ENCODE results near the gene EP400.
A peak's percentile ranks its signal among the peaks of the same experiment; 100 is the strongest.
"Not testable (repeated sequence)": the region's sequence is repeated elsewhere in the genome, so short reads cannot be mapped to it uniquely, and the experiment has no call there.

EP400 gene

DNA sequence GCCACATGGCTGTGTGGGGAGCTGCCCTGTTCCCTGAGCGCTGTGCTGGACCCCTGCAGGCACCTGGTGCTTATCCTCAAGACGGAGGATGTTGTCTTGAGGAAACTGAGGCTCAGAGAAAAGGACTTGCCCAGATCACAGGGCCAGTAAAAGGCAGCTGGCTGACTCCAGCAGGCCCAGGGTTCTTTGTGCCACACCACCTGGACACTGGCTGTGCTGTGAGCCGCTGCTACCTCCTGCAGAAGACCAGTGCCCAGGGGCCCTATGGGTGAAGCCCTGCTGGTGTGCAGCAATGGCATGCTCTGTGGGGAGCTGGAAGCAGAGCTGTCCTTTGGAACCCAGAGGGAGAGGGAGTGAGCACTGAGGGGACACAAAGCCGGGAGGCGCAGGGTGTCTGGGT is 118.5 kb downstream of the EP400 start:
- no peak for DNase-seq (ENCODE audit: low spot score)

DNA sequence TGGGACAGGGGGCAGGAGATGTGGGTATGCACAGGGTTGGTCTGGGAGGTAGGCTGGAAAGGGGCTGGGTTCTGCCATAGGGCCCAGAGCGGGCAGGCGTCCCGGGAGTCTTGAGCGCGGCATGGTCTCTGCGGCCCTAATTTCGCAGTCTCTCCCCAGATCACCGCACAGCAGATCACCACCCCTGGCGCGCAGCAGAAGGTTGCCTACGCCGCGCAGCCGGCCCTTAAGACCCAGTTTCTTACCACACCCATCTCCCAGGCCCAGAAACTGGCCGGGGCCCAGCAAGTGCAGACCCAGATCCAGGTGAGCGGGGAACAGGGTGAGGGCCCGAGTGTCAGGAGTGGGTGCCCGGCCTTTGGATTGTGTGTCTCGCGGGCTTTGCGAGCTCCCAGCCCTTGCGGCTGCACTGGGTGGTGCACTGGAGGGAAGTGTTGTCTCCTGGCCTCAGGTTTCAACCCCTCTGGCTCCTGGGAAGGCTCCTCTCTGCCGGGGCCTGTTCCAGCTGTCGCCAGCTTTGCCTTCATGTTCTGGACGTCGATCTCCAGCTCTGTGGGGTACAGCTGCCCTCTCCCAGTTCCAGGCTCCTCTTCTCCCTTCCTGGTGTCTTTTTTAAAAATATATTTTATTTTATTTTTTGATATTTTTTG is 119.7 kb downstream of the EP400 start:
- DNase-seq (ENCODE audit: low spot score): no peak

DNA sequence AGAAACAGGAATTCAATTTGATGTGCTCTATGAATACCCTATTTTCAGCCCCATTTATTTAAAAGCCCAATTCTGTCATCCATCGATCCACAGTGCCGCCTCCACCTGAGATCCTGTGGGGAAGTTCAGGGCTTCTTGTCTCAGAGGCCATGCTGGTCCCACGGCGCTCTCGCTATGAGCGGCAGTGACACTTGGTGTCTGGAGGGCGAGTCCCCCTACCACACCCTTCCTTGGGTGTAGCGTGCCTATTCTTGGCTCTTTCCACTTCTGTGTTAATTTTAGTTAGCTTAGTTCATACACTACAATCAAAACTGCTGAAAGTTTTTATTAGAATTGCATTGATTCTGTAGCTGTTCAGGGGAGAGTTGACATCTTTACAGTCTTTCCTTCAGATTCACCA is 120.6 kb downstream of the EP400 start:
- no peak for DNase-seq (ENCODE audit: low spot score)

GRCh38 chr12:132071040-132071810 is 121.5 kb downstream of the EP400 start:
- DNase-seq (ENCODE audit: low spot score): no peak

GRCh38 chr12:132071830-132072384 is 122.2 kb downstream of the EP400 start:
- DNase-seq (ENCODE audit: low spot score): peak; percentile 31

- no peak for DNase-seq (ENCODE audit: low spot score)
These were observed 124.5 kb downstream of the EP400 start for GRCh38 chr12:132074216-132074615.

DNA sequence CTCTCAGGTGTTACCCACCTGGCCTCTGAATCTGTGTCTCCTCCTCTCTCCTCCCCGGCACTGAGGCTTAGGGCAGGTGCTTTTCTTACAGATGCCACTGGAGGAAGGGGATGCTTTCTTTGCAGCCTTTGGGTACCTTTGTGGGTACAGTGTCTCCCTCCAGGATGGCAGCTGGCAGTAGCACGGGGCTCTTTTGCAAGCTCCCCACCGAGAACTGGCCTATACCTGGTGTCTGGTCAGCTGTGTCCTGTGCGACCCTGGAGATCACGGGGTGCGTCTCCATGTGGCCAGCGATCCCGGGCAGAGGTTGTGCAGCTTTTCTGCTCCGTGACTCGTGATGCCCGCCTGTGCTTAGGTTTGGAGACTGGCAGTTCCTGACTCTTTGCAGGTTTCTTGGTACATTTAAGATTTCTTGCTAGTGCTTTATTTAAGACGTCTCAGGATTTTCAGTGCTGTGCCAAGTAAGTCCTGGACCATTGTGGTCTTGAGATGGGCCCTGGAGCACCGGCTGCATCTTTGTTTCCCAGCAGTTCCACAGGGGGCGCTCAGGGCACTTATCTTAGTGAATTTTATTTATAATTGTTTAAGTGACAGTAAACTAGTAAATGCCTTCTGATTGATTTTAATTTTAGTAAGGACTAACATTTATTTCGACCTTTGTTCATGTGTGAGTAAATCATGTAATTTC is 125.4 kb downstream of the EP400 start:
- DNase-seq (ENCODE audit: low spot score): no peak

DNA sequence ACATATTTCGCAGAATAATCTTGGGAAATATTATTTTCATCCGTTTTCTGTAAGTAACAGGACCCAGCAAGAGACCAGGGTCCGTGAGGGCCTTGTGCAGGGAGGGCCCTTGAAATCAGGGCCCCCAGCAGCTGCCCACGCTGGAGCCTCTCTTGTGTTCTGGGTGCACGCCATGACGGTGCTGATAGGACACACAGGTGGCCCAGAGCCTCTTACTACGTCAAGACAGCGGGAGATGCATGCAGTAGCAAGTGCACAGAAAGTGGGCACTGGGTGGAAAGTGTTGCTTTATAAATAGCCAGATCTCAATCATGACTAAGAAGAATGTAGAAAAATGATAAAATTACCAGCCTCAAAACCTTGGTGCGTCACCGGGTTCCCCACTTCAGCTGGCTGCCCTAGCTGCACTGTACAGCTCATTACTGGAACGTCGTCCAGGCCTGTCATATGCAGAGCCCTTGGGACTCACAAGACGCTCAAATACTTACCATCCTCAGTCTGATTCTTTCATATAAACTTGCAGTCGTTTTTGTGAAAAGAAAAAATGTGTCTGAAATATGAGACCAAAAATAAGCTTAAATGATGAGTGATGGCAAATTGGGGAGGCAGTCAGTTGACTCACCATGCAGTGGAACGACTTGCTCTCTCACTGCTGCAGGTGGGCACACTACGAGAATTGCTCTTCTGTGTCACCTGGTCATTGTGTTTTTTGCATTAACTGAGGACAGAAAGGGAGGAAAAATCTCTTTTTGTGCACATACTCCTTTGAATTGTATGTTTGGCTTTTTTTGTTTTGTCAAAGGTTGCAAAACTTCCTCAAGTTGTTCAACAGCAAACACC is 126.2 kb downstream of the EP400 start:
- DNase-seq (ENCODE audit: low spot score): no peak

DNA sequence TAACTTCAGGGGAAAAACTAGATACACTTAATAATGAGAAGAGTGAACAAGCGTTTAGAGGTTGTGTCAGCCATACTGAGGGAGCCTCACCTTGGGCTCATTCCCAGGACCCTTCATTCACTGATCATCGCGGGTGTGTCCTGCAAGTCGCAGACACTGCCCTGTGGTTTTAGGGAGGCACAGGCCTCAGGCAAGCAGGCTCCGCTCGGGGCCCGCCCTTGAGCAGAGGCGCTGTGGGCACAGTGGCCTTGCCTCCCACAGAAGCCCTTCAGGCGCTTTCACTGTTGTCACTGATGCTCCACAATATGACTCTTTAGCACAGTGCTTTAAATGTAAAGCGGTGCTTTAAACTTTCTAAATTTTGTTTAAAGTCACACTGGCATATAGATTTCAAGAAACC is 127.0 kb downstream of the EP400 start:
- DNase-seq (ENCODE audit: low spot score): no peak

- no peak for DNase-seq (ENCODE audit: low spot score)
These were observed 127.8 kb downstream of the EP400 start for GRCh38 chr12:132077322-132078100.

DNA sequence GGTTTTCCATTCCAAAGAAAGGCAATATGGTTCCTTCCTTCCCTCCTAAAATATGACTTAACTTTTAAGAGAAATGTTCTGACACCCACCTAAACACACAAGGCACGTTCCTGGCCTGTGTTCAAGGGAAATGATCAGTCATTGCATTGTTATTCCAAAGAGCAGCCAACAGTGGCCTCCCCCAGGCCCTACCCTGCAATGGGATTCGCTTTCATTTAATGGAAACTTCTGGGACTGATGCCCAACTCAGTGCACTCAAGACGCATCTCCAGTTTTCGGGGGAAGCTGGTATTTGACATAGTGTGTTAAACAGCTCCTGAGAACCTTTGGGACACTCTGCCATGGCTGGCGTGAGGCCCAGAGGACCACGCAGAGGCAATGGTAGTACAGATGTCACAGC is 128.4 kb downstream of the EP400 start:
- DNase-seq (ENCODE audit: low spot score): no peak

GRCh38 chr12:132079200-132079599 is 129.5 kb downstream of the EP400 start:
- no peak for DNase-seq (ENCODE audit: low spot score)

DNA sequence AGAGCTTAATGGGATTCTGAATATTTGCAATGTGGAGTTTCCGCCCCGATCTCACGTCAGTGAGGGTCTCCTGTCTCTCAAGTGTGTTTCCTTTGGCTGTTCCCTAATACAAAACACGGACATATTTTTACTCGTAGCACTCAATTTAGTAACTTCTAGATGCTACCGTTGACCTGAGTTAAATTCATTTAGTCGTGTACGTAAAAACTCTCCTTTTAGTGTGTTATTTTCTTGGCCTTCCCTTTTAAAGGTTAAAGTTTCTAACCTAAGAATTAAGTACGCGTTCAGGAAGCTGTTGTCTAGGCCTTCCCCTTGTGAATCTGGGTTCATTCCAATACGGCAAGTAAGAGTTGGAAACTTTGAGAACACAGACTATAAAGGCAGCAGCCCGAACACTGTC is 130.0 kb downstream of the EP400 start:
- DNase-seq (ENCODE audit: low spot score): no peak

GRCh38 chr12:132080515-132080914 is 130.8 kb downstream of the EP400 start:
- DNase-seq (ENCODE audit: low spot score): not testable (repeated sequence)

- no peak for DNase-seq (ENCODE audit: low spot score)
These were observed 131.7 kb downstream of the EP400 start for GRCh38 chr12:132081423-132081822.

- no peak for DNase-seq (ENCODE audit: low spot score)
These were observed 133.8 kb downstream of the EP400 start for GRCh38 chr12:132083614-132083940.

GRCh38 chr12:132083941-132084620 is 134.3 kb downstream of the EP400 start:
- peak; percentile 97 for DNase-seq (ENCODE audit: low spot score)

DNA sequence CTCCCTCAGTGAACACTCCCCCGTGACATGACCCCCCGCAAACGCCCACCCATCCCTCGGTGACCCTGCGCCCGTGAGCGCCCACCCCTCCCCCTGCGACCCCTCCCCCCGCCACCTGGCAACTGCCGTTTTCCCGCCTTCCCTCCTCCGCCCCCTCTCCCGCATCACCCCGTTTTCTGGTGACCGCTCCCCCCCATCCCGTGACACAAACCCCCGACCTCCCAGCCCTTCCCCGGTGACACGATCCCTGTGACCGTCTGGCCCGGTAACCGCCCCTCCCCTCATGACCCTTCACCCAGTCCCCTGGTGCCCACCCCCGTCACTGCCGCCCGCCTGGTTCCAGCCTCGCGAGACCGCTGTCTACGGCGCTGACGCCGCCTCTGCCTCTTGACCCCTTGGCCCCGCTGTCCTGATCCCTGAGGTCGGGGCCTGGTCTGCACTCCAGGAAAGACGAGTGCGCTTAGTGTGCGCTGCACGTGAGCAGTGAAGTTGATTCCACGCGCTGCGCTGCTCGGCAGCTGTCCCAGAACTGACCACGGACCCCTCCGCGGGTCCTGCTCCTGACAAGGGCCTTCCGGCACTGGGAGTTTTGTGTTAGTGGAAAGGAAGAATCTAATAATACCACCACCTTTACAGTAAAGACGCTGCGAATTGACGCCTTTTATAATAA is 135.0 kb downstream of the EP400 start:
- DNase-seq (ENCODE audit: low spot score): peak; percentile 26

- no peak for DNase-seq (ENCODE audit: low spot score)
These were observed 135.5 kb downstream of the EP400 start for GRCh38 chr12:132085291-132085635.

DNA sequence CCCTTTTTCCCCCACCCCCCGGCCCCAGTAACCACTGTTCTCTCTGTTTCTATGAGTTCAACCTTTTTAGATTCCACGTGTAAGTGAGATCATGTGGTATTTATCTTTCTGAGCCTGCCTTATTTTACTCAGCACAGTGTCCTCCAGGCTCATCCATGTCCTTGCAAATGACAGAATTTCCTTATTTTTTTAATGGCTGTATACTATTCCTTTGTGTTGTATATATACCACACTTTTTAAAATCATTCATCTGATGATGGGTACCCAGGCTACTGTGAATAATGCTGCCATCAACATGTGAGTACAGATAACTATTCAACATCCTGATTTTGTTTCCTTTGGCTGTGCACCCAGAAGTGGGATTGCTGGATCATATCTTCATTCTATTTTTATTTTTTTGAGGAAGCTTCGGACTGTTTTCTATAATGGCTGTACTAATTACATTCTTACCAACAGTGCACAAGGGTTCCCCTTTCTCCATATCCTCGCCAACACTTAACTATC is 139.7 kb downstream of the EP400 start:
- no peak for DNase-seq (ENCODE audit: low spot score)

Data from RKO (cell line).